Esophagus muscularis mucosa (tissue), 4 donors: ENCODE data around the gene CEP112. TPM values are rescaled to one million over a fixed set of nuclear protein-coding genes. Genes with fewer than 3 reads are reported as not detected.

Experiments used
- DNase-seq: peaks from one replicate; pipeline ENCODE4 v3.0.0-alpha.2; 2017; ENCODE audit errors: extremely low spot score
- H3K27ac ChIP-seq, 4 donors: fragments of 200-600 bp; sonication (generic); replicated peaks in 1 of 4; 1 replicate in 3 of 4; 2 replicates in 1 of 4; pipeline ENCODE4 v1.5.1; 2016 to 2019; ENCODE audit warnings: mild to moderate bottlenecking in 1 of 4
- H3K27me3 ChIP-seq, 4 donors: fragments of 200-600 bp; sonication (generic); one replicate each; pipeline versions ENCODE4 v1.5.1 to v1.6.0; 2016 to 2019
- H3K36me3 ChIP-seq, 4 donors: fragments of 200-600 bp; sonication (generic); one replicate each; pipeline ENCODE4 v1.5.1; 2016 to 2019
- H3K4me1 ChIP-seq, 4 donors: fragments of 200-600 bp; sonication (generic); one replicate each; pipeline ENCODE4 v1.5.1; 2016 to 2019
- H3K4me3 ChIP-seq, 4 donors: fragments of 200-600 bp; sonication (generic); 1 replicate in 2 of 4; 2 replicates in 2 of 4; pipeline ENCODE4 v1.5.1; 2016 to 2019; ENCODE audit warnings: mild to moderate bottlenecking in 4 of 4, moderate library complexity in 1 of 4
- H3K9me3 ChIP-seq, 4 donors: fragments of 200-600 bp; sonication (generic); 1 replicate in 3 of 4; 2 replicates in 1 of 4; pipeline ENCODE4 v1.5.1; 2016 to 2019
- EP300 ChIP-seq: sonication (generic); formaldehyde crosslinking; IDR thresholded peaks from one replicate; pipeline ENCODE4 v1.6.1; 2017; ENCODE audit warnings: antibody characterized with exemption
- POLR2A ChIP-seq: fragments of 450-650 bp; IDR thresholded peaks from one replicate; pipeline ENCODE4 v1.6.1; 2017; ENCODE audit warnings: antibody characterized with exemption, moderate library complexity, mild to moderate bottlenecking, low read depth
- POLR2AphosphoS5 ChIP-seq, 2 donors: sonication (generic); formaldehyde crosslinking; IDR thresholded peaks; one replicate each; pipeline ENCODE4 v1.6.1; 2017; ENCODE audit warnings: antibody characterized with exemption in 2 of 2
- WGBS: methylation state at CpG from one replicate; pipeline ENCODE4 v1.1.5; 2018; 5-methylcytosine and 5-hydroxymethylcytosine counted together
- intact Hi-C: fragments of 100-400 bp; cut with DNase I; formaldehyde crosslinking; loops from one replicate; pipeline ENCODE4 v1.15.1; 2023
- total RNA-seq, 4 donors: library from RNA; depleted of rRNA; stranded (reverse); fragments of >200 nt; gene quantifications; one replicate each; pipeline versions ENCODE4 v1.1.0 to v1.2.1, GENCODE V29; 2016
- TF ChIP-seq, protein P1 (sequence below), 3 experiments: fragments of 200-600 bp in 2 of 3; fragments of 450-650 bp in 1 of 3; sonication (generic) in 2 of 3; IDR thresholded peaks; one replicate each; pipeline ENCODE4 v1.5.1; 2017 to 2019; ENCODE audit warnings: antibody characterized with exemption in 3 of 3, mild to moderate bottlenecking in 2 of 3, moderate library complexity in 1 of 3

CEP112 gene
- total RNA-seq, 4 donors from 2014 or later, result 17.0 to 24.7 (median 23.2) TPM

DNA sequence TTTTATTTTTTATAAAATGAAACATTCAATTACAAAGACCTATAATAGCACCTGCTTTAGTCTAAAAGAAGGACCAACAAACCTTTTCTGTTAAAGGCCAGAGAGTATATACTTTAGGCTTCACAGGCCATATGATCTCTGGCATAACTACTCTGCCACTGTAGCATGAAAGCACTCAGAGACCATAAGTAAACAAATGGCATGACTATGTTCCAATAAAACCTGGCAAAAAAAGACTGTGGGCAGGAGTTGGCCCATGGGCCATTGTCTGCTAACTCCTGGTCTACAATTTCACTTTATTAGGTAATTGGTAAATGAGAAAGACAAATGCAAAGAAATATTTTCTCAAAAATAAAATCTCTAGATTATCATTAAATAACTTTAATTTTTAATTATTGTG, 14.9 kb downstream of the CEP112 start:
- Histone ChIP-seq H3K4me1 (no peaks in the 10 kb centered on the region), H3K9me3 (no peaks in the 10 kb centered on the region), H3K36me3 (peaks cover 0 to 23% (median 10%) of the 10 kb centered on the region in 4 donors), H3K27me3 (no peaks in the 10 kb centered on the region), H3K4me3 (no peak overlapping the region), H3K27ac (no peak overlapping the region)
- intact Hi-C loops, result no loop called here
- TF ChIP-seq, protein P1, sequence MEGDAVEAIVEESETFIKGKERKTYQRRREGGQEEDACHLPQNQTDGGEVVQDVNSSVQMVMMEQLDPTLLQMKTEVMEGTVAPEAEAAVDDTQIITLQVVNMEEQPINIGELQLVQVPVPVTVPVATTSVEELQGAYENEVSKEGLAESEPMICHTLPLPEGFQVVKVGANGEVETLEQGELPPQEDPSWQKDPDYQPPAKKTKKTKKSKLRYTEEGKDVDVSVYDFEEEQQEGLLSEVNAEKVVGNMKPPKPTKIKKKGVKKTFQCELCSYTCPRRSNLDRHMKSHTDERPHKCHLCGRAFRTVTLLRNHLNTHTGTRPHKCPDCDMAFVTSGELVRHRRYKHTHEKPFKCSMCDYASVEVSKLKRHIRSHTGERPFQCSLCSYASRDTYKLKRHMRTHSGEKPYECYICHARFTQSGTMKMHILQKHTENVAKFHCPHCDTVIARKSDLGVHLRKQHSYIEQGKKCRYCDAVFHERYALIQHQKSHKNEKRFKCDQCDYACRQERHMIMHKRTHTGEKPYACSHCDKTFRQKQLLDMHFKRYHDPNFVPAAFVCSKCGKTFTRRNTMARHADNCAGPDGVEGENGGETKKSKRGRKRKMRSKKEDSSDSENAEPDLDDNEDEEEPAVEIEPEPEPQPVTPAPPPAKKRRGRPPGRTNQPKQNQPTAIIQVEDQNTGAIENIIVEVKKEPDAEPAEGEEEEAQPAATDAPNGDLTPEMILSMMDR (IDR thresholded peaks at IDR 0.05), result no peak
- TF ChIP-seq EP300, result no peak
- TF ChIP-seq POLR2A, result no peak
- no peak for TF ChIP-seq POLR2AphosphoS5 (IDR thresholded peaks at IDR 0.05)
- no peak for DNase-seq

DNA sequence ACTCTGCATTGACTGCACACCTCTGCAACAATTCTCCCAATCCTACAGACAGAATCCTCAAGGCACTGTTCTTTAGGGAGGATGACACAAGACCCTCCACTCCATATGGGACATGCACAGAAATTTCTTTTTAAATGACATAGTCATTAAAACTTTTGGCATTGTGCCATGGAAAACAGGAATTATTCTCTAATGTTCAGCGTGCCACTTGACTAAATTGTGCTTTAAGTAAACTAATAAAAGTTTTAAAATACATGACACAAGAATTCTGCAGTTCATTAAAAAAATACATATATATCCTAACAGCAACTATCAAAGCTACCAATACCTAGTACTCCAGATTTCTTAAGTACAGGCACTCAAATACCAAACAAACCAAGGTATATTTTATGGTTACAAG, 16.0 kb downstream of the CEP112 start:
- DNase-seq, result no peak
- H3K27me3 ChIP-seq, result no peaks in the 10 kb centered on the region
- H3K36me3 ChIP-seq, result peaks cover 0 to 11% (median under 1%) of the 10 kb centered on the region in 4 donors
- intact Hi-C loops, result no loop called here
- no peak overlapping the region for H3K4me3 ChIP-seq
- H3K9me3 ChIP-seq, result no peaks in the 10 kb centered on the region
- no peaks in the 10 kb centered on the region for H3K4me1 ChIP-seq
- TF ChIP-seq, protein P1 (IDR thresholded peaks at IDR 0.05), result no peak
- TF ChIP-seq POLR2AphosphoS5 (IDR thresholded peaks at IDR 0.05) (no peak), EP300 (no peak), POLR2A (no peak)
- H3K27ac ChIP-seq, result no peak overlapping the region
- WGBS, result 50% methylated on average over 1 of the region's 1 CpG

DNA sequence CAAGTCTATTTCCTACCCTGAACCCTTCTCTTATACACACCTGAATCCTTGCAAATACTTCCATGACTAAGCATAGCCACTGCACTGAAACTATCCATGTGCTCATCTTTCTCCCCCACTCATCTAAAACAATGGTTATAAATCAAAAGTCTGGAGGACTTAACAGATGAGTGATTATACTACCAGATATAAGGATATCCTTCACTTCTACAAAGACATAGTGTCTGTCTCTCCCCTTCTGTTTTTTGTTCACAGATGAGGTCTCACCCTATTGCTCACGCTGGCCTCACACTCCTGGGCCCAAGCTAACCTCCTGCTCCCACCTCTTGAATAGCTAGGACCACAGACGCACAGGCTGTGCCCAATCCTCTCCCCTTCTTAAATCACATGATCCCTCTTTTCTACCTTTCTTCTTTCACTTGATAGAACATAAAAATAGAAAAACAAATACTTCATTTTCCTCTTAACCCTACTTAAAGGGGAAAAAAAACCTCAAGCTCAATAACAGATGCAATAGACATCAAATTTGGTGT, 19.2 kb downstream of the CEP112 start:
- WGBS, result 86% methylated on average over 2 of the region's 2 CpGs
- Histone ChIP-seq H3K27me3 (no peaks in the 10 kb centered on the region), H3K27ac (no peak overlapping the region), H3K4me1 (peaks cover 0 to 11% (median 4%) of the 10 kb centered on the region in 4 donors), H3K4me3 (no peak overlapping the region), H3K36me3 (peaks cover 0 to 10% (median 6%) of the 10 kb centered on the region in 4 donors), H3K9me3 (no peaks in the 10 kb centered on the region)
- DNase-seq, result no peak
- no peak for TF ChIP-seq EP300
- intact Hi-C loops, result no loop called here

DNA sequence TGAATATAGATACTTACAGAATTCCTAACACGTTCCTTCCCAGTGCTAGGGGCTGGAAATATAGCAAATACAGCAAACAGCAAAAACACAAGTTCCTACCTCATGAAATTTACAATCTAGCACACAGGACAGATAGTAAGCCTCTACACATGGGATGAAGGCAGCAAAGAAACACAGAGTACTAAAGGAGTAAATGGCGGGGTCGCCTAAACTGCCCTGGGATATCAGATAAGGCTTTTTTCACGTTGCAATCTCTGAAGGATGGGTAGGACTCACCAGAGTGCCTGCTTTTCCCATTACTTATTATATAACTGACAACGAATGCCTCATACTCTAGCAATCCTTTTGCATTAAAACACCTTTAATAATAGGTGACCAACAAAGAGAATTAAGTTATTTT, 19.8 kb downstream of the CEP112 start:
- DNase-seq, result no peak
- Histone ChIP-seq H3K9me3 (no peaks in the 10 kb centered on the region), H3K4me1 (peaks cover 0 to 17% (median 10%) of the 10 kb centered on the region in 4 donors), H3K4me3 (no peak overlapping the region), H3K27me3 (no peaks in the 10 kb centered on the region), H3K36me3 (peaks cover 0 to 10% (median 6%) of the 10 kb centered on the region in 4 donors), H3K27ac (no peak overlapping the region)
- TF ChIP-seq POLR2AphosphoS5 (IDR thresholded peaks at IDR 0.05) (no peak), EP300 (no peak), POLR2A (no peak)
- TF ChIP-seq, protein P1 (IDR thresholded peaks at IDR 0.05), result no peak
- intact Hi-C loops, result no loop called here
- WGBS, result 89% methylated on average over 5 of the region's 5 CpGs

DNA sequence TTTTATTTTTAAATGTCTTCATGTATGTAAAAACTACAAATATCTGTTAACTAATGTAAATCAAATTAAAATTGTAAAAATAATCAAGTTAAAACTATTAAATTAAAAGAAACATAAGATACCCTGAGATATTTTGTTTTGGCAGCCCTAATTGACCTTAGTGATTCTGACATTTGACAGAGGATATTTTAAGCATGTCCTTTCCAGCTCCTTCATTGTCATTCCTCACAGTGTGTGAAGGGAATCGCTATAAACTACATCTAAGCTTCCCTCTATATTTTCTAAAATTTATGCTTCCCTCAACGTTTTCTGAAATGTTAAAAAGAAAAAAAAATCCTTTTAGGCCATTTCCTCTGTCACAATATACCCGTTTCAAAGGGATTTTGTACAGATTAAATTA, 20.2 kb downstream of the CEP112 start:
- DNase-seq, result no peak
- intact Hi-C loops, result no loop called here

More for the DNA sequence above, 20.2 kb downstream of the CEP112 start:
- no peak overlapping the region for H3K4me3 ChIP-seq
- TF ChIP-seq, protein P1 (IDR thresholded peaks at IDR 0.05), result no peak
- TF ChIP-seq POLR2AphosphoS5 (IDR thresholded peaks at IDR 0.05), result no peak
- TF ChIP-seq EP300, result no peak
- no peak for TF ChIP-seq POLR2A
- peaks cover 0 to 22% (median 15%) of the 10 kb centered on the region in 4 donors for H3K4me1 ChIP-seq
- peaks cover 0 to 10% (median 6%) of the 10 kb centered on the region in 4 donors for H3K36me3 ChIP-seq
- H3K27me3 ChIP-seq, result no peaks in the 10 kb centered on the region
- WGBS, result 62% methylated on average over 3 of the region's 3 CpGs
- H3K9me3 ChIP-seq, result no peaks in the 10 kb centered on the region
- no peak overlapping the region for H3K27ac ChIP-seq
